Non-pigmented ciliary epithelial cell (primary cell): ENCODE measurements around the gene APBA1.
A peak's percentile ranks its signal among the peaks of the same experiment; 100 is the strongest.

Source experiments
- DNase-seq: peaks from one replicate; pipeline ENCODE4 v3.0.0-alpha.2; 2010; ENCODE audit warnings: low read depth

The APBA1 gene

DNA sequence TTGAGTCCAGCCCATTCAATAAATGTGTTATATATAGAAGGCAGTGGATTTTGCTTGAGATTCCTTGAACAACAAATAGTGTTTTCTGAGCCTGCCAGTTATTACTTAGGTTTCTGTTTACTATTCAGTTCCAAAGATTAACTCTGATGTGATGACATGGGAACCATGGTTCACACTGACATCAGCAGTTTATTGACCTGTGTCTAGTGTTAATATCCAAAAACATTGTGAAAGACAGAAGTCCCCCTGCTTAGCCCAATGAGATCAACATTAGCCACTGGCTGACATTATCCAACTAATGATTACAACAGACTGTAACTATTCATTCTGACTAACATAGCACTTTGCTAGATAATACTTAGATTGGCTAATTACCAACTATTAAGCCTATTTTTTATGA lies 14.9 kb downstream of the APBA1 start:
- no peak for DNase-seq

GRCh38 chr9:69655065-69655464 lies 17.1 kb downstream of the APBA1 start:
- no peak for DNase-seq

GRCh38 chr9:69653261-69653660 lies 18.9 kb downstream of the APBA1 start:
- DNase-seq: no peak

GRCh38 chr9:69649566-69650250 lies 22.5 kb downstream of the APBA1 start:
- DNase-seq: no peak

DNA sequence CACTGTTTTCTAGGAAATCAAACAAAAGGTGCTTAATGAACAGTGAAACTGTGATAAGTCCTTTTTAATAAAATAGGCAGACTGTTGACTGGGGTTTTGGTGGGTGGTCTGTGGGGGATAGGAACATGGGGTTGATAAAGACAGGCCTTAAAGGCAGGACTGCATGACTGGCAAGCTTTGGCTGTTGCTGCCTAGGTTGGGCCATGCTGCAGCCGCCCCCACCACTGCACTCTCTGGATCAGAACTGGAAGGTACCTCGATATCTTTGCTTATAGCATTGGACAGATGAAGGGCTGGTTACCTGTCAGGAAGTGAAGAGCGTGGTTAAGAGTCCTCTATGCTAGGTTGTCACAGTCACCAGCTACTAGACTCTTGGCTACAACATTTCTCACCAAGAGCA lies 24.4 kb downstream of the APBA1 start:
- no peak for DNase-seq

DNA sequence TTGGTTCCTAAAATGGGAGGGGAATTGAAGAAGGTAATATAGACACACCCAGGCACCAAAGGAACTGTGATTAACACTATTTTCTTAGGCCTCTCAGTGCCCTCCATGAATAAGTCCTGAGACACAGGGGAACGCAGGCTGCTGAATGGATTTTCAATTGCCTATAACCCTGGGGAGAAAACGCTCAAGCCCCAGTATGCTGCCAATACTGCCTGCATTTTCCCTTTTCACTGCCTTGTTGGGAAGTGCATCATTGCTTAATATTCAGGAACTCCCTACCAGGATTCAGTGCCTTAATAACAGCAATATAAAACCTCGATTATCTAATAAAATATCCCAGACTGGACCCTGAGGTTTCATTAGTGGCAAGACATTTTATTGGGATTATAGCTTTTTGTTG lies 25.4 kb downstream of the APBA1 start:
- no peak for DNase-seq

GRCh38 chr9:69645488-69645887 lies 26.7 kb downstream of the APBA1 start:
- no peak for DNase-seq

- DNase-seq: no peak
Observed at GRCh38 chr9:69643098-69643497, 29.1 kb downstream of the APBA1 start.

GRCh38 chr9:69637817-69638200 lies 34.4 kb downstream of the APBA1 start:
- DNase-seq: peak; percentile 48

DNA sequence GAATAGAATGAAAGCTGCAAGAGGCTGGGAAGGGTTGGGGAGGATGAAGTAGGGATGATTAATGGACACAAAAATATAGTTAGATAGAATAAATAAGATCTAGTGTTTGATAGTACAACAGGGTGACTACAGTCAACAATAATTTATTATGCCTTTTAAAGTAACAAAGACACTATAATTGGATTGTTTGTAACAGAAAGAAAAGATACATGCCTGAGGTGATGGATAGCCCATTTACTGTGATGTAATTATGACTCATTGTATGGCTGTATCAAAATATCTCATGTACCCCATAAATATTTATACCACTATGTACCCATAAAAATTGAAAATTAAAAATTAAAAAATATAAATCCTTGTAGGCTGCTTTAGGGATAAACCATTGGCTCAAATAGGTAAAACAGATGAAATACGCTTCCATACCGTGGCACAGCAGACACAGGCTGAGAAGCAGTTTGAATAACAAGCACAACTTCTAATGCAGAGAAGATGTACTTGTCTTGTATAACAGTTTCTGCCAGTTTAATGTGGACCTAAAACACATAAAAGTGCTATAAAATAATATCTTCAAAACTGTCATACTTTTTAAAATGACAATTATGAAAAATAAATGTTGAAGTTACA lies 34.9 kb downstream of the APBA1 start:
- DNase-seq: no peak

DNA sequence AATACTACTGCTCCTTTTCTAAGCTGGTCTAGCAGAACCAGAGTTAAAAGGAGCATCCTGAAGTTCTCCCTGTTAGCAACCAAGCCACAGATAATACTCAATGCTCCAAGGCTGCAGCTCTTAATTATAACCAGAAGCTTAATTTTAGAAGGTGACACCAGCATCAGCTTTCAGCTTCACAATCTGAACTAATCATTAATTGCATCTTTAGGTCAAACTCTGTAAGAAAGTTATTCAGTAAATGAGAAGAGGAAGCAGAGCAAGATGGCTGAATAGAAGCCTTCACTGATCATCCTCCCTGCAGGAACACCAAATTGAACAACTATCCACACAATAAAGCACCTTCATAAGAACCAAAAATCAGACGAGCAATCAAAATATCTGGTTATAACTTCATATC lies 38.5 kb downstream of the APBA1 start:
- DNase-seq: no peak

- no peak for DNase-seq
Observed at GRCh38 chr9:69632768-69633167, 39.4 kb downstream of the APBA1 start.

DNA sequence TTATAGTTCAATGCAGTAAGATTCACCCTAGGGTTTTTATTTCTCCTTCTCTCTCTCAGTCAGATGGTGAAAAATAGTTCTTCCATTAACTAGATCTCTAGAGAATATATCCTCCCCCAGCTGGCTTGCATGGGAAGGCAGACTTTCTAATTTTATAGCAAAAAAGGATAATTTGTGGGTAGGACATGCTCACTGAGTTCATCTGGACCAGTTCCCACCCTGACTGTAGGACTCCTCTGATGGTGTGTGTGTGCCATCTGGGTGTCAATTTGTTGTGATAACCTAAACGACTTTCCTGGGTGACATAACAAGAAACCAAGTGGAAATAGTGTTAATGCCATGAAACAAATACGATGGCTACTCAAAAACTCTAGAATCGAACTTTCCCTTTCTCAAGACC lies 44.9 kb downstream of the APBA1 start:
- no peak for DNase-seq

GRCh38 chr9:69623276-69623675 lies 48.9 kb downstream of the APBA1 start:
- DNase-seq: no peak

GRCh38 chr9:69622676-69623075 lies 49.5 kb downstream of the APBA1 start:
- DNase-seq: peak; percentile 4

DNA sequence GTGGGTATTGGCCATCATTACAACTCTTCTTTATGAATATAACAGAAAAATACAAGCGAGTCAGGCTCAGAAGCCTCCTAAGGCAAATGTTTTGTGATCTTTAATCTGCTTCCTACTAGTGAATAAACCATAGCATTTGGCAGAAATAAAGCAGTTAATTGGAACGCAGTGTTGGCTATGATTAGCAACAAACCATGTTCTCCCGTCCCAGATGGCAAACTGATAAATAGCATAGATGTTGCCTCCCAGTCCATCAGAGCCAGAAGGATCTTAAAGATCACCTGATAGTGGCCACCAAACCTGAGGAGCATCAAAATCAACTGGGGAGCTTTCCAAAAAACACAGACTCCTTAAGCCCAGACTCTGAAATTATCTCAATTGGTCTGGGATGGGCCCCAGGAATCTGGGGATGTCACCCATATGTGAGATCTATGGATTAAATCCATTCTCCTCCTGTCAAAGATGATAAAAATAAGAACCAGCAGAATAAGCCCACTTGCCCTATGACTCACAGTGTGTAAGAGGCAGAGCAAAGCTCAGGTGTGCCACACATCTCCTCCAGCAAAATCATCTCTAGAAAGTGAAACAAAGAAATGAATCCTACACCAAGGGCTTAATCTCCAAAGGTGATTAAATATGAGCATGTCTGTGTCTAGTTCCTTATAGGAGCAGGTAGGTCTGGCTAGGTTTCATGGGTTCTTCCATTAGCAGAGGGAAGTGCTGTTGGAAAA lies 50.3 kb downstream of the APBA1 start:
- DNase-seq: no peak

GRCh38 chr9:69620731-69621130 lies 51.4 kb downstream of the APBA1 start:
- DNase-seq: no peak

DNA sequence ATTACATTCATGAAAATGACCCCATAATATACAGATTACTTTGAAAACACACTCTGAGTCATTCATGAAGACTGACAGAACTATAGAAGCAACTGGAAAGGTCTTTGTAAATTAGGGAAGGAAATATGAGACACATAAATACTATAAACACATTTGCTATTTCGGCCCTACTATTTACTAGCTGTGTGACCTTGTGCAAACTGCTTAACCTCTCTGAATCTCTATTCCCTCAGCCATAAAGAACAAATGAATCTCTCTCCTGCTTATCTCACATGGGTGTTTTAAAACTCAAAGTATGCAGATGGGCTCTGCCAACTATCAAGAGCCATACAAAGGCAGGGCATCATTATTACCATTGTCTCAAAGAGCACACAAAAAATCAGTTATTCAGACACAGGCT lies 52.9 kb downstream of the APBA1 start:
- DNase-seq: no peak

GRCh38 chr9:69617006-69617405 lies 55.2 kb downstream of the APBA1 start:
- DNase-seq: no peak

DNA sequence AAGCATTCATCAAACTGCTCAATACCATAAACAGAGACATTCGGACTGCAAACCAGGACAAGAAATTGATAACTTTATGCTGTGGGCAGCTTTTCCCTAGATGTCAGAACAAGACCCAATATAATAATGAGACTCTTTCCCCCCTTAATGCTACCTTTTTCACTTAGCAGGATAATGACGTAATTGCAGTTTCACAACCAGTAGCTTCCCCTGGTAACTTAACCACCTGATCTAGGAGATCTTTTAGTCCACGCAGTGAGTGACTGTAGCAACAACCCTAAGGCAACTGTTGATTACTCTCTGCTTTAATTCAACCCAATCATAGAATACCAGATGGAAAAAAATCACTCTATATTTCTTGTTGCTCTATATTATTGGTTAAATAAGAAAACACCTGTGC lies 56.3 kb downstream of the APBA1 start:
- DNase-seq: no peak

GRCh38 chr9:69611221-69611620 lies 61.0 kb downstream of the APBA1 start:
- DNase-seq: no peak

- DNase-seq: no peak
Observed at GRCh38 chr9:69609156-69609555, 63.0 kb downstream of the APBA1 start.

GRCh38 chr9:69606089-69606488 lies 66.1 kb downstream of the APBA1 start:
- no peak for DNase-seq

DNA sequence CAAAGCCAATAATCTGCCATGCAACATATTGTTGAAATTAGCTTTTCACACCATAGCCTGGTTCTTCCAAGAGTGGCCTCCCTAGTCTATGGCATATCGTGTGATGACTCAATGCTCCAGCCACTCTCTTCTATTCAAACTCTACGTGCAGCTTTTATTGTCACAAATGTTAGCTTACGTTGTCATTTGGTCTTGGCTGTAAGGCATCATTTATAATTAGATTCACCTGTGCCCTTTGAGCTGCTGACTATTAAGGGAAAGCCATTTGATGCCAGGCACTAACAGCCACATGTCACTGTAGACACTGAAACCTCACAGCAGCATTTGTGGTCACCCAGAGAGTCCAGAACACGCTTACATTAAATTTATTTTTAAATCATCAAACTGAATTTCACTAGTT lies 66.8 kb downstream of the APBA1 start:
- no peak for DNase-seq
